GM21390 (cell line): ENCODE data around the gene TXNDC17.
"Not testable (repeated sequence)": the region's sequence is repeated elsewhere in the genome, so short reads cannot be mapped to it uniquely, and the experiment has no call there.

Source experiments
- ATAC-seq: cut with Tn5 transposase; IDR thresholded peaks from one replicate; pipeline ENCODE4 v1.9.1; 2021; ENCODE audit not compliant: unreplicated experiment

TXNDC17 gene

DNA sequence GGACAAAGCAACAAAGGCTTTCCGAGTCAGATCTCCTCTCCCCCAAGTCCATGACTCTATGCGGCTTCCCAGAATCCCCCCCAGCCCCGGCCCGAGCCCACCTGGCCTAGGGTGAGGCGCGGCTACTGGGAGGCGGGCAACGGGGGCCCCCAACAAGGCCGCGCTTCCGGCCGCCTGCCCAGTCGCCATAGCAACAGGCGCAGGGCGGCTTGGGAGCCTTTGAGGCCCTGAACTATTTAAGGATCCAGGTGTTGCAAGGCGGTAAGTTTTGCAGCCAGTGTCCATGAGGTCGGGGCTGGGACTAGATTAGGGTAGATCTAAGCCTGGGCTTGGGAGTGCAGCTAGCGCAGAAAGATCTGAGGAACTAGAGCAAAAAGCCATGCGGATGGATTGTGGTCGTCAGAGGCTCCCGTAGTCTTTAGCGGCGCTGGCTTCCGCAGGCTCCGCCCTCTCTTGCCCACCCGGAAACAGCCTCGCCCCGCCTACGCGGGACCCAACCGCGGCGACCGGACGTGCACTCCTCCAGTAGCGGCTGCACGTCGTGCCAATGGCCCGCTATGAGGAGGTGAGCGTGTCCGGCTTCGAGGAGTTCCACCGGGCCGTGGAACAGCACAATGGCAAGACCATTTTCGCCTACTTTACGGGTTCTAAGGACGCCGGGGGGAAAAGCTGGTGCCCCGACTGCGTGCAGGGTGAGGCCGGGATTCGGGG, at the start of gene TXNDC17, which contains the start of gene KIAA0753:
Gene TXNDC17, plus strand, starts transcription at position 525 of the 711 bp plus-strand sequence. Its CDS starts 23 bp downstream, at position 548.
Gene KIAA0753, minus strand, starts transcription at position 176 of the 711 bp plus-strand sequence. CDS start 5,608 bp downstream, outside the sequence.
- ATAC-seq: peak; percentile 91

DNA sequence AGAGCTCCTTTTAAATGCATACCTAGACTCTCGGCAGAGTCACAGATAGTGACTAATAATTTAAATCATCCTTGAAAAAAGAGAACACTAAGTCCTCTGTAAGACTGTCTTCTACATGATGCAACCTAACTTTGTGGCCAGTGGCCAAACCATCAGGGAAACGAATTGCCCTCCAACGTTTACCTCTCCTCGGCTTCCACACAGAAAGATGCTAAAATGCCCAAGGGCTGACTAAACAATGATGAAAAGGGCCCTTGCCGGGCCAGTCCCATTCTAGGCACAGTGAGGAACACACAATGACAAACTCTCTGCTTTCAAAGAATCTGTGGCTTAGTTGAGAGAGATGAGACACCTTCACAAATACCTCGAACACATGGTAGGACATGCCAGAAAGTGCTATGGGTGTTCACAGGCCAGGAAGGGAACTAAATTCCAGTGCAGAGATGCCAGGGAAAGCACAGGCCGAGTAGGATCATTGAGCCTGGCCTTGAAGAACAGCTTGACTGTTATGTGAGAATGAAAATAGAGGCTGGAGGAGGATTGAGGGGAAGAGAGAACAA, 49.2 kb upstream of the TXNDC17 start:
- ATAC-seq: no peak

DNA sequence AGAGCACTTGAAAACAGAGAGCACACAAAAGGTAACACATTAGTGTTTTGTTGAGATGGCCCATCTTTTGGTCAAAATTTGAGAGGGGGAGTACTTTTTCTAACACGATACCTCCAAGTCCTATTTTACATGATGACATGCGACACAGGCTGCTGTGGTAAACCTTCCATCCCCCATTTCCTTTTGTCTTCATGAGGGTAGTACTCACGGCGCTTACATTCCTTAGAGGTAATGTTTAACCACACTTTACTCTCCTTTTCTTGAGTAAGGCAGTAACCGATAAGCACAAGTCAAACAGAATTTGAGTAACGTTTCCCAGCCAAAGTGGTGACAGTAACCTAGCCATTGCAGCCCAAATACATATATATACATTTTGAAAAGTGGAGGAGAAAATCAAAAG, 48.7 kb upstream of the TXNDC17 start:
- ATAC-seq: no peak

DNA sequence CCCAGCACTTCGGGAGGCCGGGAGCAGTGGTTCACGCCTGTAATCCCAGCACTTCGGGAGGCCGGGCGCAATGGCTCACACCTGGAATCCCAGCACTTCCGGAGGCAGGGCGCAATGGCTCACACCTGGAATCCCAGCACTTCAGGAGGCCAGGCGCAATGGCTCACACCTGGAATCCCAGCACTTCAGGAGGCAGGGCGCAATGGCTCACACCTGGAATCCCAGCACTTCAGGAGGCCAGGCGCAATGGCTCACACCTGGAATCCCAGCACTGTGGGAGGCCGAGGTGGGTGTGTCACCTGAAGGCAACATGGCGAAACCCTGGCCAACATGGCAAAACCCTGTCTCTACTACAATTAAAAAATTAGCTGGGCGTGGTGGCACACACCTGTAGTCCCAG, 47.5 kb upstream of the TXNDC17 start:
- not testable (repeated sequence) for ATAC-seq

DNA sequence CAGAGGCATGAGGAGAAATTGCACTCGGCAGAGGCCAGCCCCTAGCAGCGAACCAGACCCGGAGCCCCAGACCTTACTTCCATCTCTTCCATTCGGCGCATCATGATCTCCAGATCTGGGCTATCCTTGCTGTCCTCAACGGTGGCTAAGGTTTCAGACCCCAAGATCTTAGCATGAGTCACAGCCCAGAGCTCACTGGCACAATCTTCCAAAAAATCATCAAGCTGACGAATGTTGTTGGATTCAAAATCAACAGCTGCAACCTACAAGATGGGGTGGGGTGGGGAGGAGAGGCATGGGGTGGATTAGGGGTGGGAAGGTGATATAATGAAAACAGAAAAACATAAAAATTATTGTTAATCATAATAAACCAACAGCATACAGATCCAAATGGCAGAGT, 44.8 kb upstream of the TXNDC17 start:
- no peak for ATAC-seq

DNA sequence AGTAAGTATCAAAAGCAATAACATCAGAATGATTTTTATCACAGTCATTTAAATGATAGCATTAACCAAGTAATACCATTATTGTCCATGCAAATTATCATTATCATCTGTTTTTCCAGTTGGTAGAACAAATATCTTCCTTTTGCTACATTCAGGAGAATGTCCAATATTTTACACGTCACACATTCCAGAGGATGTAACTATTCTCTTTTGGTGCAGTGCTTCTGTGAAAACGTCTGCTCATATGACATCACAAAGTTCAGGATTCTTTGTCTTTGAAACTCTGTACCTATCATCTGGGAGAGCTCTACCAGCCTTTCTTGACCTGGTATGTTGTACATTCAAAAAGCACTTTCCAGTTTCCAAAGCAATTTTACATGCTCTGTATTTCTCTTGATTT, 44.3 kb upstream of the TXNDC17 start:
- ATAC-seq: no peak

DNA sequence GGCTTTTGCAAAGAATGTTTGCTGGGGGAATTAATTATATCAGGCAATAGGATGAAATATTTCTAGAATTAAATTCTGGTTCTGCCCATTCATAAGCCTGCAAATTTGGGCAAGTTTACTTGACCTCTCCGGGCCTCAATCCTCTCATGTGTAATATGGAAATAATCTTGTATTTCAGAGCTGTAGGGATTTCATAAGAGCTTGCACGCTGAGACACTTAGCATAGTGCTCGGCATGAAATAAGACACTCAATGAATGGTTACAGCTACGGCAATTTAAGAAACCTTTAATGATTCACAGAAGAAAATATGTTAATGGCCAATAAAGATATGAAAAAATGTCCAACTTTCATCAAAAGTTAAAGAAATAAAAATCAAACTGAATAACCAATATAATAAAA, 43.9 kb upstream of the TXNDC17 start:
- ATAC-seq: no peak

DNA sequence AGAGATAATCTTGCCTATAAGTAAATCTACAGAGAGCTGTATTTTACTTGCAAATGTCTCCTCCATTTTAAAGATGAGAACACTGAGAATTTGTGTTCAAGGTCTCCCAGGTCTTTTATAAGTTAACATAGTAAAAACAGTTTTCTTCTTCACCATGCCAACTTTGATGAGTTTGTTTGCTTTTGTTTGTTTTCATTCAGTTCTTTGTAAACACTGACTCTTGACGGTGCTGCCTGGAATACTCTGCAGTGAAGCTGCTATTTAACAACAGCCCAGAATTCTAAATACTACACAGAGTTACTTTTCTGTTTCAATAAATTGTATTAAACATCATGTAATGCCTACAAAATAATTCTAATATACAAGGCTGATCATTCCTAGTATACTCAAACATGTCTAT, 43.1 kb upstream of the TXNDC17 start:
- no peak for ATAC-seq

DNA sequence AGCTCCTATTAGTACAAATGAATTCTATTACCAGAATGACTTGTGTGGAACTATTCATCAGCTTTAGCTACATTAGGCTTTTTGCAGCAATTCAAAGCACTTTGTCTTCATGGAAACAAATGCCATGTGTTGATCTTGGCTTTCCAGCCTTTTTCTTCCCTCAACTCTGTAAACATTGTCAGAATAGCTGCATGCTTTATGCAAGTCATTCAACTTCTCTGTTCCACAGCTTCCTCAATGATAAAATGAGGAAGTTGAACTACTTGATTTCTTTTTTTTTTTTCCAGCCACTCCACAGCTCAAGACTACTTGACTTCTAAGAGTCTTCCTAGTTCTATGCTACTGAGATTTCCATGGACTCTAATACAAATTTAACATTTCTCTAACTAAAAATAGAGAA, 41.5 kb upstream of the TXNDC17 start:
- ATAC-seq: no peak

DNA sequence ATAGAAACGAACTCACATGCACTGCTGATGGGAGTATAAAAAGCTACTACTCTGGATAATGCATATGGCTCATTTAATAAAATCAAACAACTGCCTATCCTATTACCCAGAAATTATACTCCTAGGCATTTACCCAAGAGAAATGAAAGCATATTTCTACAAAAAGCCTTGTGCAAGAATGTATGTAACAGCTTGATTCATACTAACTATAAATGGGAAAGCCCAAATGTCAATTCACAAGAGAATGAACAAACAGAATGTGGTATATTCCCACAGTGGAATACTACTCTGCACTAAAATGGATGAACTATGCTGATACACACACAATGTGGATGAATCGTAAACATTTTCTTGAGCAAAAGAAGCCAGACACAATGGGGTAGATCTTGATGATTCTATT, 38.7 kb upstream of the TXNDC17 start:
- ATAC-seq: no peak

DNA sequence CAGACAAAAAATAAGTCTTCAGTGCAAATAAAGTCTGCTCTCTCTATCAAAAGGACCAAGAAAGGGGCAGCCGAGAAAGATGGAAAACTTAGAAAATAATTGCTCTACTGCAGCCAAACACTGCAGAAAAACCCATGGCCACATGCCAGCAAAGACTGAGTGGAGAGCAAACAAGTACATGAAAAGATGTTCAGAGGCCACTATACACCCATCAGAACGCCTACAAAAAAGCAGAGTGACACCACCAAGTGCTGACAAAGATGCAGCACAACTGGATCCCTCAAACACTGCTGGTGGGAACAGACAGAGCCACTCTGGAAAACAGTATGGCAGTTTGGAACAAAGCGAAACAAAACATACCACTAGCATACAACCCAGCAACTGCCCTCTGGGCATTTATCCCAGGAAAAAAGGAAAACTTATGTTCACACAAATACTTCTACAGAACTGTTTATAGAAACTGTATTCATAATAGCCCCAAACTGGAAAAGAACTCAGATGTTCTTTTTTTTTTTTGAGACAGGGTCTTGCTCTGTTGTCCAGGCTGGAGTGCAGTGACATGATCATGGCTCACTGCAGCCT, 37.0 kb upstream of the TXNDC17 start:
- ATAC-seq: no peak

DNA sequence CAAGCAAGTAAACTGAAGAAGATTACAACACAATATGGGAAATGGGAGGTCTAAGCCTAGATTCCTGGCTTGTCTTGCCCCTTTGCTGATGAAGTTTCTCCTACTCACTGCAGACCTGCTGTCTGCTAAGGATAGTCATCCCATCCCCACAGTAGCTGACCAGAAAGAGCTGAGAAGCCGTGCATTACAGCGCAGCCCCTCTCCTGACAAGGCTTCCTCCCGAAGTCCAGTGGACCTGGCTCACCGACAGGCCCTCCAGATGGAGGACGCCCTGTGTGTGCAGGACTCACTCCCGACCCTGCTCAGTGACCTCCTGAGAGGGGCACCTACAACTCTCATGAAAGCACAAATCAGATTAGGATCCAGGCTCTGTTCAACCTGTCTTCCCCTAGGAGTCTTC, 35.7 kb upstream of the TXNDC17 start:
- no peak for ATAC-seq

DNA sequence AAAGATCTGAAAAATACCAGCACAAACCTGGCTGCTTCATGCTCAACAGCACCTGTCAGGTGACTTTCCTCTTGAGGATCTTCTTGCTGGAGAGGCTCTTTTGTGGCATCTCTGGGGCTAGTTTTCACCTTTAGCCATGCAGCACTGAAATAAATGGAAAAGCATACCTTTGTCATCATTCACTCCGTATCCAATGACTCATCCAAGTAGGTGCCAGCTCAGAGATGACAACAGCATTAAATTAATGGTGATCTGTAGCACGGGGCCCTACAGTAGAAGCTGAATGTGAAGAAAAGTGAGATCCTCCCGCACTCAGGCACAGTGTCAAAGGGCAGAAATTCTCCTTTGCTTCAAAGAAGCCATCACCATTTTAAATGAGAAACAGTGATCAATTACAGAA, 32.5 kb upstream of the TXNDC17 start:
- ATAC-seq: no peak

DNA sequence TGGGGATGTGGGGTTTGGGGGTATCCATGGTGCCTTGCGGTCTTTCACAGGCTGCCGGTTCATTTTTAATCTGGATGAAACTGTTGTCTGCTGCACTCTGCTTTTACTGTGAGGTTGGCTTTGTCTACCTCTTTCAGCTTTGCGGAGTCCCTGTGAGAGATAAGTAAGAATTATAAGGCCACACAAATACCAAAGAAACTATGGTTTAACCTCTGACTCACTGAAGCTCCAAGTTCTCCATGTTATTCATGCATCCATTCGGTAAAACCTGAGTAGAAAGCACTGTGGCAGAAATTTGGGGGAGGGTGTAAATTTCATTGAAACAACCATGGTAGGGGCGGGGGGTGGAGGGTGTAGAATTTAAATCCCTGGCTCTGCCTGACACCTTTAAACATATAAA, 30.8 kb upstream of the TXNDC17 start:
- ATAC-seq: no peak

DNA sequence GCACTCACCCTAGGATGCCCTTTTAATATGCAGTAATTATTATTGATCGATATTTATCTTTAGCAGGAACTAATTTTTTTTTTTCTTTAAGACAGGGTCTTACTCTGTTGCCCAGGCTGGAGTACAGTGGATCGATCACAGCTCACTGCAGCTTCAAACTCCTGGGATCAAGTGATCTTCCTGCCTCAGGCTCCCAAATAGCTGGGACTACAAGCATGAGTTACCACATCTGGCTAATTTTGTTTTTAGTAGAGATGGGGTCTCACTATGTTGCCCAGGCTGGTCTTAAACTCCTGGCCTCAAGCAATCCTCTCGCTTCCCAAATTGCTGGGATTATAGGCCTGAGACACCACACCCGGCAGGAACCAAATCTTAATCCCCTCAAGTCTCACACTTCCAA, 29.6 kb upstream of the TXNDC17 start:
- ATAC-seq: no peak

DNA sequence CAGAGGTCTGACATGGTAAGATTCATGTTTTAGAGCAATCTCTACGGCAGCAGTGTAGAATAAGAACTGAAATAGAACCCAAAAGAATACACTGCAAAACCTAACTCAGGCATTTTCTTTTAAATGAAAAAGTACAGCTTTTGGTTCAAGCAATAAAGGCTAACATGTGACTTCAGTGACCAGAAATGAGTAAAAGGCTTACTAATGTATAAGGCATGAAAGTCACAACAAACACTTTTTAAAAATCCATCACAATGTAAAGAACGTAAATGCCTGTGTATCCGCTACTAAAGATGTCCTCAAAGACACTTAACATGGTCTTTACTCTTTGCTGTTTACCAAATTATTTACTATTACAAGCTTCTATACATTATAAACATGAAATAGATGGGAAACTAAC, 16.9 kb upstream of the TXNDC17 start:
- no peak for ATAC-seq

DNA sequence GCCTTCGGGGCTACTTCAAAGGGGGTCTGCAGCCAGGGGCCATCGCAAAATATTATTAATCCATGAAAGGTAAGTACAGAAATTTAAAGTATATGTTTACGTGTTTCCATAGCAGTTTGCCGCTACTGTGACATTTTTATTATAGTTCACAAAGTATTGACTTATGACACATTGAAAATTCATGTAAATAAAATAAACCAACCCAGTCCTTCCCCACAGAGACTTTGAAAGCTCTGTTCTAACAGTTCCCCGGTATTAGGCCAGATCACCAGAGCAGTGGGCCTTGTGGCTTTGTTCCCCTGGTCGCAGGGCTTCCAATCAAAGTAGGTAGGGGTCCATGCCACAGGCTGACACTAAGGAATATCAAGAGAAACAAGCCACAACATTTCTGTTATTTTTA, 14.2 kb upstream of the TXNDC17 start:
- no peak for ATAC-seq

DNA sequence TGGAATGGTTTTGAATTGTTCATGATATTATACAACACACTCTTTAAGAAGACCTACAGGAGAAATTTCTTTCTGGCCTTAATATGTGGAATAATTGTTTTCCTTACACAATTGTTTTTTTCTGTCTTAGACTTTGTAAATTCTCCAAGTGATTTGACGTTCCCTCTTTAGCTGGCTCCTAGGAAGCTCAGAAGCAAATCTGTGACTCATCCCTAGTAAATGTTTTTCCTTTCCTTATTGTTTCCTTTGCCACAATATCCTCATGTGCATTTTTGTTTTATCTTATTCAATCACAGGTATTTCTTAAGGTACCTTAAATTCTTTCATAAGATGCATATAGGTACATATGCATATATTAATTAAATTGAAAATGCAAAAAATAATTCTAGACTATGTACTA, 13.8 kb upstream of the TXNDC17 start:
- ATAC-seq: no peak

DNA sequence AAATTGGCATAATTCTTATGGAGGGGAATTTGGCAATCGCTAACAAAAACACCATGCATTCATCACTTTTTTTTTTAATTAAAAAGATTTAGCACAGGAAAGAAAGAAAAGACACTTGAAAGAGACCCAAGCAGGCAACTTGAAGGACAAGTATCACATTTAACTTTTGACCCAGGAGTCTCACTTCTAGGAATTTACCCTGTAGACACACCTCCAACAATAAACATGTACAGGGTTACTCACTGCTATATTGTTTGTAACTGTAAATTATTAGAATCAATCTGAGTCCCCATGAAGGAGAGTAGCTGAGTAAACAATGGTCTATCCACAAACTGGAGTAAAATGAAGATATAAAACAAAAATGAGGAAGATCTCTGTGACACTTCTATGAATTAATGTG, 10.5 kb upstream of the TXNDC17 start:
- ATAC-seq: no peak

DNA sequence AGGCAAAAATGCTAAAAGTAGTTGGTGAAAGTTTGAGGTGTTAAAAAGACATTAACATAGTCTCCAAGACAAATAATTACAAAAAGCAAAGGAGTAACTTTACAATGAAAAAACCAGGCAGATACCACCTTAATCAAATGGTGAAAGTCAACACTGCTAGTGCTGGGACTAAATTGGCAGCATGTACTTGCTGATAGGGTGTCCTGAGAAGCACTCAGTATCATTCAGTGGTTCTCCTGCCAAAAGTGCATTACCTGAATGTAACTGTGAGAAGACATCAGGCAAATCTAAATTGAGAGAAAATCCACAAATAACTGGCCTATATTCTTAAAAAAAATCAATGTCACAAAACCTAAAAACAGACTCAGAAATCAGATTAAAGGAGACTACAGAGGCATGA, 8.3 kb upstream of the TXNDC17 start:
- no peak for ATAC-seq

DNA sequence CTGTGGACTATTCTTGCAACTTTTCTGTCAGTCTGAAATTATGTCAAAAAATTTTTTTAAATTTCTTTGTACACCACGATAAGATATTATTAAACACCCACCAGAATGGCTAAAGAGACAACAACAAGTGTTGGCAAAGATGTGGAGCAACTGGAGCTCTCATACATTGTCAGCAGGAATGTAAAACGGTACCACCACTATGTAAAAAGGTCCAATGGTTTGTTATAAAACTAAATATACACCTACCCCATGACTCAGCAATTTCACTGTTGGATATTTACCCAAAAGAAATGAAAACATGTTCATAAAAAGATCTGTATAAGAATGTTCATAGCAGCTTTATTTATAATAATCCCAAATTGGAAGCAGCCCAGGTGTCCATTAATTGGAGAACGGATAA, 7.6 kb upstream of the TXNDC17 start:
- no peak for ATAC-seq

DNA sequence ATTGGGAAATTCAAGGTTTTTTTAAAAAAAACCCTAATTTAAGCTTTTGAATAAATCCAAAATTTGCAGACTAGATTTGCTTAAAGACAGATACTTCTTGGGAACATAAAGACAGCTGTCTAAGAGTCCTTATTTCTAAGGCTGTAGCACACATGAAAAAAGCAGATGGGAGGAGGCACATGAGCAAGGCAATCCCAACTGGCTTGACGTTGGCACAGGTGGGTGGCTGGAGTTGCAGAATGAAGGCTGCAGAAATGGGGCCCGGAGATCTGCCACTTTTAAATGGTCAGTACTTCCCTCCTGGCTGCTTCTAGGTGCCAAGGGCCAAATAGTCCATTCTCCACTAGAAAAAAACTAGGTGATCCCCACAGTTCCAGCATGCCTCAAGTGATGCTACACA, 4.8 kb upstream of the TXNDC17 start:
- no peak for ATAC-seq
